RCC 7860 (cell line): ENCODE results near the gene PTPRN2.

Source experiments
- DNase-seq: peaks from one replicate; pipeline ENCODE4 v3.0.0-alpha.2; 2015; ENCODE audit warnings: low spot score
- FAIRE-seq: peaks from 2 replicates; lab custom pipeline; 2012; peaks lifted over from hg19 to GRCh38; lab: Jason Lieb, UNC

Gene PTPRN2

DNA sequence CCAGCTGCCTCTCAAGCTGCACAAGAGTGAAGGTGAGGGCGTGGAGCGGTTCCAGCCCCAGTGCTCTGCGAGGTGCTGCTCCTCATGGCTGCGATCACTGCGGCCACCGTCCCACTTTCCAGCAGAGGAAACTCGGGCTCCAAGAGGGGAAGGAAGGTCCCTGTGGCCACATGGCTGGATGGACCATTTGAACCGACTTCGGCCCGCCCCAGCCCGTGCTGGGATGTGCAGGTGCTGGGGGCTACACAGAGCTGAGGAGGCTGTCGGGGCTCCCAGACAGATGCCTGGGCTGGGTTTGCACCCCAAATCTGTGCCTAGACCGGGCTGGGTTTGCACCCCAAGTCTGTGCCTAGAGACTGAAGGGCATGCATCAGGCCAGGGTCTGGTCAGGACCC, 1064.3 kb downstream of the PTPRN2 start:
- no peak for DNase-seq
- no peak for FAIRE-seq

DNA sequence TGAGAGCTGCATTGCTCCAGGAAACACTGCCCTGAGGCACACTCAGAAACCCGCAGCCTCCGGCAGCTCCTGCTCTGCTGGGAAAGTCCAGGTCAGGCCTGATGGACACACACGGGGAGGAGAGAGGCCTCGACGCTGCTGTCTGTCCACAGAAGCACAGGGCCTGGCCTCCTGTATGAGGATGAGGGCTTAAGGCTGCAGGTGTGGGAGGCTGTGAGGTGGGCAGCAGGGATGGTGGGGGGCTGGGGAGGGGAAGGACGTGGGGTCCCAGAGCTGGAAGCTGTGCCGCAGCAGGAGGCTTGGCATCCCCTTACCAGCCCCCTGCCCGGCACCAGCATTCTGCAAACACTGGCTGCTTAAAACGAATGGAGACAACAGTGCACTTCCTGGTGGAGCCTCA, 1064.7 kb downstream of the PTPRN2 start:
- FAIRE-seq (no peak), DNase-seq (no peak)

GRCh38 chr7:157522189-157522588, 1065.4 kb downstream of the PTPRN2 start:
- DNase-seq (no peak), FAIRE-seq (no peak)

GRCh38 chr7:157521752-157522151, 1065.9 kb downstream of the PTPRN2 start:
- DNase-seq (no peak), FAIRE-seq (no peak)

DNA sequence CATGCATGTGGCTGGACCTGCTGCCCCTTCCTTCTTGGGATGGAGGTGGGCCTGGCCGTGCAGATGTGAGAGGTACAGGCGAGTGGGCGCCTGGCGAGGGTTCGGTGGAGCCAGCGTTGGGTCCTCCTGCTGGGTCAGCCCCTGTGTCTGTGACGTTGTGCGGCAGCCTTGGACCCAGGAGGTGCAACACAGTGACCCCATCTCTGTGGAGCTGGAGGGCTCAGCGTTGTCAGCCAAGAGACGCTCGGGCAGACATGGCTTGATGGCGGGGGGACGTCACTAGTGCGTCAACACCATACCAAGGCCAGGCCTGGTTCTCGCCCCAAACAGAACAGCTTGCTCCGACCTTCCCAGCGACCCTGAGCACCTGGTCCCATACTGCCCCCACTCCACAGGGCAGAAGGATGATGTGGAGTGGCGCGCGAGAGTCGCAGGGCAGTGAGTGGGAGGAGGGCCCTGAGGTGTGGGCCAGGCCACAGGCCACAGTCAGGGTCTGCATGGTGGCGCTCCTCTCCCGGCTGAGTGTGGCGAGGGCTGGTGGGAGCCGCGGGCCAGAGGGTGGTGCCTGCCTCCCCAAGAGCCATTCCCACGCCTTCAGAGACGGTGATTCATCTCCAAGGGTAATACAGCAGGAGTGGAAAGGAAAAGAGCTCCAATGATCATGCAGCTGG, 1066.4 kb downstream of the PTPRN2 start:
- no peak for FAIRE-seq

DNA sequence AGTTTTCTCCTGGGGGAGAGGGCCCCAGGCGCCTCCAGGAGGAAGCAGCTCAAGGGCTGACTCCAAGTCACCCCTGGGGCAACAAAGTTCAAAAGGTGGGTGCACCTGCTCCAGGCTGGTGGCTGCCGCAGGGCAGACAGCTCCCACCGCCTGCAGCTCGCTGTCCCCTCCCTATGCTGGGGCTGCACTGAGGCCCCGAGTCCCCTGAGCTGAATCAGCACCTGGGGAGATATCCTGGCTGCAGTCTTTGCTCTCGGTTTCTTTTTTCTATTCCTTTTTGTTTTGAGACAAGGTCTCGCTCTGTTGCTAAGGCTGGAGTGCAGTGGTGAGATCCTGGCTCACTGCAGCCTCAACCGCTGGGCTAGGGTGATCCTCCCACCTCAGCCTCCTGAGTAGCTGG, 1067.4 kb downstream of the PTPRN2 start:
- DNase-seq (no peak), FAIRE-seq (no peak)

More for the DNA sequence above, 1066.4 kb downstream of the PTPRN2 start:
- DNase-seq: no peak

- DNase-seq (no peak), FAIRE-seq (no peak)
Measured at GRCh38 chr7:157519798-157520244, 1067.8 kb downstream of the PTPRN2 start.

DNA sequence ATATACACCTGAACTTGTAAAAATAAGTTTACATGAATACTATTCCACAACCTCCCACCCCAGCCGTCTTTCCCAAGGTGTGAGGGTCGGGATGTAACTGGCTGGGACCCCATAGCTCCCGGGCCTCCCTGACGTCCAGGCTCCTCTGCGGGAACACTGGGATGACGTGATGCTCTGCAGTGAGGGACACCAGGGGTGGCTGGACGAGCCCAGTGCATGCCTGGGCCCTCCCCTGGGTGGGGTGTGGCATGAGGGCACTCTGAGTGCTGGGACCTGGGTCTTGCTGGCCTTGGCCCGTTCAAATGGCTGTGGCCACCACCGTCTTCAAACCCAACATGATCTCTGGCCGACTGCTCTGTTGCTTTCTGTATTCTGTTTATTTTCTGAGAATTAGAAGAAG, 1068.4 kb downstream of the PTPRN2 start:
- no peak for DNase-seq
- FAIRE-seq: no peak

GRCh38 chr7:157518514-157519175, 1069.0 kb downstream of the PTPRN2 start:
- DNase-seq (no peak), FAIRE-seq (no peak)

- FAIRE-seq (no peak), DNase-seq (no peak)
Measured at GRCh38 chr7:157517782-157518513, 1069.7 kb downstream of the PTPRN2 start.

- no peak for FAIRE-seq
- no peak for DNase-seq
Measured at GRCh38 chr7:157516911-157517781, 1070.5 kb downstream of the PTPRN2 start.

- FAIRE-seq (no peak), DNase-seq (no peak)
Measured at GRCh38 chr7:157516311-157516710, 1071.3 kb downstream of the PTPRN2 start.

GRCh38 chr7:157515342-157516041, 1072.1 kb downstream of the PTPRN2 start:
- FAIRE-seq (no peak), DNase-seq (no peak)

DNA sequence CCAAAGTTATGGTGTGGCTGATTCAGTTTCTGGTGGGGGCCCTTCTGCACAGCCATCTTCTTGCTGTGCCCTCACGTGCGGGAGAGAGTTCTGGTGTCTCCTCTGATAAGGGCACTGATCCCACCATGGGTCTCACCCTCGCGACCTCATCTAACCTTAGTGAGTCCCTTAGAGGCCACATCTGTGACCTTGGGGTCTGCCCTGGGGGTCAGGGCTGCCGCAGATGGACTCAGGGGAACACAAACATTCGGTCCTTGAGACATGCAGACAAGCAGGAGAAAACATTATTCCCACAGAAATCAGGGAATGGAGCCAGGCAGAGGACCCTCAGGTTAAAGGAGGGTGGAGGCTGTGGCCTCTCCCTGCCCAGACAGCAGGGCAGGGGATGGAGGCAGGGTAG, 1072.9 kb downstream of the PTPRN2 start:
- DNase-seq (no peak), FAIRE-seq (no peak)

- no peak for FAIRE-seq
- DNase-seq: no peak
Measured at GRCh38 chr7:157514306-157514705, 1073.3 kb downstream of the PTPRN2 start.

GRCh38 chr7:157513682-157514081, 1073.9 kb downstream of the PTPRN2 start:
- FAIRE-seq (no peak), DNase-seq (no peak)

GRCh38 chr7:157513162-157513621, 1074.4 kb downstream of the PTPRN2 start:
- FAIRE-seq (no peak), DNase-seq (no peak)

DNA sequence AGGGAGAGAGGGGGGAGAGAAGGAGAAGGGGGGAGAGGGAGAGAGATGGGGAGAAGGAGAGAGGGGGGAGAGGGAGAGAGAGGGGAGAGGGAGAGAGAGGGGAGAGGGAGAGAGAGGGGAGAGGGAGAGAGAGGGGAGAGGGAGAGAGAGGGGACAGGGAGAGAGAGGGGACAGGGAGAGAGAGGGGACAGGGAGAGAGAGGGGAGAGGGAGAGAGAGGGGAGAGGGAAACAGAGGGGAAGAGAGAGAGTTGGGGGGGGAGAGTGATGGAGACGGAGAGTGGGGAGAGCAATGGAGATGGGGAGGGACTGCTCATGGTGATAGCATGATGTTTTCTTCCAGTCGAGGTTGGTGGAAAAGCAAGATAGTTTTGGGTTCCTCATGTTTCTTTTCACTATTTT, 1078.4 kb downstream of the PTPRN2 start:
- FAIRE-seq (no peak), DNase-seq (no peak)

GRCh38 chr7:157508477-157508881, 1079.1 kb downstream of the PTPRN2 start:
- DNase-seq (no peak), FAIRE-seq (no peak)

DNA sequence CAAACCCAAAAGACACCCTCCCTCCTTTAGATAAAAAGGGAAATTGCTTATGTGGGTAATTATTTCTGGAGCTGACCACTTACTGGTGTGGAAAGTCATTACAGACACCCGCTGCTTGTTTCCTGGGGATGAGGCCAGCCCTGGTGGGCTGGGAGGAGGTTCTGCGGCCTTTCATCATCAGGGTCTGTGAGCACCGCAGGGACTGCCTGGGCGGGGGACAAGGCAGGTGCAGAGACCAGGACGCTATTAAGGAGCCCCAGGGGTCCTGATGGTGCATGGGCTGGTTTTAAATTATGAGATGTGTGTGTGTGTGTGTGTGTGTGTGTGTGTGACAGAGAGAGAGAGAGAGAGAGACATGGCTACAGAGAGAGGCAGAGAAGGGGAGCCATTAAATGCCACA, 1079.6 kb downstream of the PTPRN2 start:
- no peak for DNase-seq
- FAIRE-seq: no peak
